RWPE2 (cell line): ENCODE measurements around the gene PIP5KL1.

Experiments used
- ATAC-seq: fragments of 200-7000 bp; cut with Tn5 transposase; 3 replicates; pipeline ENCODE4 v1.9.1; 2021; ENCODE audit warnings: low read depth
- DNase-seq: peaks from one replicate; pipeline ENCODE4 v3.0.0-alpha.2; 2020; ENCODE audit warnings: low spot score
- H3K27ac ChIP-seq: fragments of 450-650 bp; 2 replicates; pipeline ENCODE4 v1.5.1; 2017; ENCODE audit warnings: mild to moderate bottlenecking; ENCODE audit not compliant: poor library complexity, severe bottlenecking
- H3K27me3 ChIP-seq: fragments of 250-450 bp; sonication (Bioruptor Pico); 2 replicates; pipeline ENCODE4 v1.5.1; 2021; ENCODE audit warnings: mild to moderate bottlenecking, moderate library complexity; ENCODE audit not compliant: insufficient read depth, poor library complexity, severe bottlenecking
- H3K36me3 ChIP-seq: fragments of 250-450 bp; sonication (Bioruptor Pico); 2 replicates; pipeline ENCODE4 v1.5.1; 2020; ENCODE audit warnings: low read depth, mild to moderate bottlenecking, moderate library complexity
- H3K4me1 ChIP-seq: fragments of 250-450 bp; sonication (Bioruptor Pico); 2 replicates; pipeline ENCODE4 v1.5.1; 2021; ENCODE audit warnings: mild to moderate bottlenecking, moderate library complexity; ENCODE audit not compliant: insufficient read depth, poor library complexity, severe bottlenecking
- H3K4me3 ChIP-seq: fragments of 250-450 bp; sonication (Bioruptor Pico); 2 replicates; pipeline ENCODE4 v1.5.1; 2021; ENCODE audit warnings: mild to moderate bottlenecking, moderate library complexity; ENCODE audit not compliant: severe bottlenecking
- H3K9me3 ChIP-seq: fragments of 250-450 bp; sonication (Bioruptor Pico); 2 replicates; pipeline ENCODE4 v1.5.1; 2021; ENCODE audit warnings: mild to moderate bottlenecking, moderate library complexity; ENCODE audit not compliant: severe bottlenecking
- TF ChIP-seq, protein P1 (sequence below): fragments of 450-650 bp; IDR thresholded peaks from one replicate; pipeline ENCODE4 v1.5.1; 2017; ENCODE audit warnings: mild to moderate bottlenecking, moderate library complexity; ENCODE audit not compliant: poor library complexity, severe bottlenecking

The PIP5KL1 gene

GRCh38 chr9:127872369-127873222 lies 58.0 kb downstream of the PIP5KL1 start:
- no peaks in the 10 kb centered on the region for H3K27me3 ChIP-seq
- DNase-seq (no peak), ATAC-seq (no peak)
- H3K27ac ChIP-seq = no peak overlapping the region
- peaks cover 11% of the 10 kb centered on the region for H3K4me1 ChIP-seq
- H3K36me3 ChIP-seq = peaks cover 4% of the 10 kb centered on the region; the same call in 1 of the 2 replicates
- H3K9me3 ChIP-seq = no peaks in the 10 kb centered on the region
- no peak overlapping the region for H3K4me3 ChIP-seq
- TF ChIP-seq, protein P1, sequence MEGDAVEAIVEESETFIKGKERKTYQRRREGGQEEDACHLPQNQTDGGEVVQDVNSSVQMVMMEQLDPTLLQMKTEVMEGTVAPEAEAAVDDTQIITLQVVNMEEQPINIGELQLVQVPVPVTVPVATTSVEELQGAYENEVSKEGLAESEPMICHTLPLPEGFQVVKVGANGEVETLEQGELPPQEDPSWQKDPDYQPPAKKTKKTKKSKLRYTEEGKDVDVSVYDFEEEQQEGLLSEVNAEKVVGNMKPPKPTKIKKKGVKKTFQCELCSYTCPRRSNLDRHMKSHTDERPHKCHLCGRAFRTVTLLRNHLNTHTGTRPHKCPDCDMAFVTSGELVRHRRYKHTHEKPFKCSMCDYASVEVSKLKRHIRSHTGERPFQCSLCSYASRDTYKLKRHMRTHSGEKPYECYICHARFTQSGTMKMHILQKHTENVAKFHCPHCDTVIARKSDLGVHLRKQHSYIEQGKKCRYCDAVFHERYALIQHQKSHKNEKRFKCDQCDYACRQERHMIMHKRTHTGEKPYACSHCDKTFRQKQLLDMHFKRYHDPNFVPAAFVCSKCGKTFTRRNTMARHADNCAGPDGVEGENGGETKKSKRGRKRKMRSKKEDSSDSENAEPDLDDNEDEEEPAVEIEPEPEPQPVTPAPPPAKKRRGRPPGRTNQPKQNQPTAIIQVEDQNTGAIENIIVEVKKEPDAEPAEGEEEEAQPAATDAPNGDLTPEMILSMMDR = no peak

DNA sequence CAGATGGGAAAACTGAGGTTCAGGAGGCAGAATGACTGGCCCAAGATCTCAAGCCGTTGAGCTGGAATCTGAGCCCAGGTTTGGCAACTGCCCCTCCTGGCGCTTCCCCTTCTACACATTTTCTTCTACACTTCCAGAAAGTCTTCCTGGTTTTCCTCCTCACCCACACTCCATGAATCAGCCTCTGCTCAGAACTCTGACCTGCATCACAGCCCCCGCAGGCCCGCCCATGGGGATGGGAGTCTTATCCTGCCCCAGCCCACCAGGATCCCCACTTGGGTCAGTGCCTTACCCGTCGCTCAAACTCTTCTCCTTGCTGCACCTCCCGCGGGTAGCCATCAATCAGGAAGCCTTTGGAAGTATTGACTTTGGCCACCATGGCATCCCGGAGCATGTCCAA lies 59.0 kb downstream of the PIP5KL1 start:
- no peak for DNase-seq

GRCh38 chr9:127870887-127871286 lies 59.7 kb downstream of the PIP5KL1 start:
- Histone ChIP-seq H3K36me3 (peaks cover 4% of the 10 kb centered on the region; the same call in 1 of the 2 replicates), H3K4me3 (no peak overlapping the region), H3K4me1 (peaks cover 11% of the 10 kb centered on the region), H3K9me3 (no peaks in the 10 kb centered on the region), H3K27ac (no peak overlapping the region), H3K27me3 (no peaks in the 10 kb centered on the region)
- no peak for DNase-seq
- ATAC-seq = no peak
- TF ChIP-seq, protein P1 = no peak

More for the DNA sequence above, 59.0 kb downstream of the PIP5KL1 start:
- Histone ChIP-seq H3K27me3 (no peaks in the 10 kb centered on the region), H3K9me3 (no peaks in the 10 kb centered on the region), H3K36me3 (peaks cover 4% of the 10 kb centered on the region; the same call in 1 of the 2 replicates), H3K4me1 (peaks cover 11% of the 10 kb centered on the region), H3K4me3 (no peak overlapping the region), H3K27ac (no peak overlapping the region)
- ATAC-seq = no peak
- TF ChIP-seq, protein P1 = no peak
